HepG2 (cell line): ENCODE data around the gene RTN4. TPM values are rescaled to one million over a fixed set of nuclear protein-coding genes. Genes with fewer than 3 reads are reported as not detected.

Experiments
- ATAC-seq: fragments of 200-7000 bp; cut with Tn5 transposase; 3 replicates; pipeline ENCODE4 v1.9.1; 2020; ENCODE audit warnings: mild to moderate bottlenecking, moderate library complexity
- BruUV-seq: library from RNA; stranded (reverse); fragments of 400-500 nt; replicated peaks from 2 replicates; lab custom pipeline; 2021; lab: Mats Ljungman, UMichigan
- CTCF ChIA-PET: fragments of 300-600 bp; formaldehyde crosslinking; extraction: SDS; loops from one replicate; lab custom pipeline; 2021; ENCODE audit warnings: low total read pairs, inconsistent platforms, low intra/inter-chr PET ratio; lab: Yijun Ruan, JAX
- POLR2A ChIA-PET: fragments of 350-600 bp; sonication (Branson Sonifier 250); formaldehyde crosslinking; loops from one replicate; lab custom pipeline; 2020; ENCODE audit warnings: antibody characterized with exemption, inconsistent platforms; lab: Yijun Ruan, JAX
- DNase-seq: peaks from one replicate; pipeline ENCODE4 v3.0.0-alpha.2; 2015; ENCODE audit warnings: low spot score
- FAIRE-seq: peaks from 3 replicates; lab custom pipeline; 2011; peaks lifted over from hg19 to GRCh38; lab: Jason Lieb, UNC
- H2AFZ ChIP-seq: one replicate; pipeline ENCODE4 v1.6.1; 2011; ENCODE audit warnings: low read length, inconsistent platforms
- H3K27ac ChIP-seq: fragments of 300-600 bp; 3 replicates; pipeline ENCODE4 v1.8.0; 2011; ENCODE audit warnings: mixed run types, mild to moderate bottlenecking, mixed read lengths, low read length, inconsistent platforms; ENCODE audit not compliant: insufficient read depth; ENCODE audit errors: extremely low read length
- H3K27me3 ChIP-seq, 2 experiments: fragments of 200-600 bp in 1 of 2; 2 replicates in 1 of 2; 3 replicates in 1 of 2; pipeline versions ENCODE4 v1.6.0 to v1.8.0; 2011; ENCODE audit warnings: low read length in 2 of 2, mild to moderate bottlenecking in 2 of 2, moderate library complexity in 2 of 2, inconsistent platforms in 1 of 2; ENCODE audit not compliant: insufficient read depth in 2 of 2, control insufficient read depth in 1 of 2
- H3K36me3 ChIP-seq, 2 experiments: fragments of 200-600 bp in 1 of 2; replicated peaks in 1 of 2; 2 replicates in 1 of 2; 3 replicates in 1 of 2; pipeline versions ENCODE4 v1.5.1 to v1.8.0; 2011; ENCODE audit warnings: low read length in 2 of 2, inconsistent platforms in 1 of 2; ENCODE audit not compliant: insufficient read depth in 2 of 2, control insufficient read depth in 1 of 2
- H3K4me1 ChIP-seq: 2 replicates; pipeline ENCODE4 v1.5.1; 2012; ENCODE audit warnings: low read length, inconsistent platforms; ENCODE audit not compliant: insufficient read depth
- H3K4me2 ChIP-seq: 2 replicates; pipeline ENCODE4 v1.6.0; 2011; ENCODE audit warnings: low read depth, low read length, inconsistent platforms
- H3K4me3 ChIP-seq, 3 experiments: fragments of 200-600 bp in 1 of 3; sonication (generic), shearing (Covaris generic) in 1 of 3; replicated peaks in 1 of 3; 2 replicates each; pipeline ENCODE4 v1.5.1; 2011 to 2016; ENCODE audit warnings: low read length in 3 of 3, inconsistent platforms in 2 of 3, low read depth in 2 of 3, mild to moderate bottlenecking in 2 of 3, control low read depth in 1 of 3, mixed read lengths in 1 of 3; ENCODE audit not compliant: insufficient read depth in 1 of 3
- H3K79me2 ChIP-seq: one replicate; pipeline ENCODE4 v1.6.1; 2011; ENCODE audit warnings: low read length, inconsistent platforms; ENCODE audit not compliant: insufficient read depth
- H3K9ac ChIP-seq: 2 replicates; pipeline ENCODE4 v1.6.0; 2011; ENCODE audit warnings: mild to moderate bottlenecking, low read depth, low read length, inconsistent platforms; ENCODE audit not compliant: insufficient read depth
- H3K9me3 ChIP-seq: 2 replicates; pipeline ENCODE4 v1.5.1; 2012; ENCODE audit warnings: mild to moderate bottlenecking, low read length
- H4K20me1 ChIP-seq: 2 replicates; pipeline ENCODE4 v1.6.0; 2011; ENCODE audit warnings: inconsistent platforms, mild to moderate bottlenecking, low read length, moderate library complexity; ENCODE audit not compliant: insufficient read depth
- ARHGAP35 ChIP-seq: sonication (generic); formaldehyde crosslinking; IDR thresholded peaks from 2 replicates; pipeline ENCODE4 v1.9.0; 2022; ENCODE audit warnings: mild to moderate bottlenecking, inconsistent platforms, moderate library complexity, missing genetic modification reagents, borderline replicate concordance
- ELF3 ChIP-seq: IDR thresholded peaks from 2 replicates; pipeline ENCODE4 v1.6.1; 2016; ENCODE audit warnings: missing genetic modification reagents, missing compliant biosample characterization
- MED13 ChIP-seq: sonication (generic); formaldehyde crosslinking; IDR thresholded peaks from 2 replicates; pipeline ENCODE4 v1.5.0; 2020; ENCODE audit warnings: missing genetic modification reagents
- SMC3 ChIP-seq: IDR thresholded peaks from 2 replicates; pipeline ENCODE4 v1.6.1; 2011; ENCODE audit warnings: low read length, improper control_type of control experiment
- THYN1 ChIP-seq: sonication (generic); formaldehyde crosslinking; IDR thresholded peaks from 2 replicates; pipeline ENCODE4 v1.8.1; 2023; ENCODE audit warnings: low read depth, mild to moderate bottlenecking, moderate library complexity, missing genetic modification reagents, borderline replicate concordance
- WGBS: methylation state at CpG from one replicate; pipeline ENCODE4 v1.1.6; 2017; ENCODE audit warnings: low lambda C conversion rate; 5-methylcytosine and 5-hydroxymethylcytosine counted together
- in situ Hi-C: cut with HindIII; loops from 2 replicates; pipeline ENCODE4 v1.10.0; 2017; ENCODE audit warnings: low pct_unique_long_range_greater_than_20kb; ENCODE audit not compliant: extremely low pct_ligation_motif_present
- intact Hi-C: fragments of 100-400 bp; cut with micrococcal nuclease; formaldehyde crosslinking; loops from one replicate; pipeline ENCODE4 v1.10.0; 2022; ENCODE audit not compliant: unreplicated experiment
- polyA plus RNA-seq, 8 experiments: library from polyadenylated mRNA; depleted of rRNA in 3 of 8; stranded (reverse) in 7 of 8; unstranded in 1 of 8; fragments of >200 nt; fragmentation: Illumina TruSeq in 4 of 8; extraction: Trizol in 4 of 8; gene quantifications; 2 replicates each; pipeline versions ENCODE4 v1.2.1 to v1.2.3, GENCODE V29; 2011 to 2016; ENCODE audit warnings: low read depth in 4 of 8, missing spikeins in 1 of 8, mixed read lengths in 1 of 8; ENCODE audit not compliant: insufficient read depth in 1 of 8
- total RNA-seq, 5 experiments: library from RNA; depleted of rRNA; stranded (reverse); fragments of >200 nt; fragmentation: Illumina TruSeq; extraction: Trizol; gene quantifications; 2 replicates each; pipeline ENCODE4 v1.2.3, GENCODE V29; 2016; ENCODE audit warnings: low read depth in 1 of 5
- TF ChIP-seq, protein P1 (sequence below): sonication (generic); formaldehyde crosslinking; IDR thresholded peaks from 2 replicates; pipeline ENCODE4 v1.5.0; 2020; ENCODE audit warnings: missing genetic modification reagents
- TF ChIP-seq, protein P2 (sequence below): IDR thresholded peaks from 2 replicates; pipeline ENCODE4 v1.6.1; 2016; ENCODE audit warnings: mild to moderate bottlenecking, missing biosample characterization, missing genetic modification reagents

RTN4 gene
- total and polyA plus RNA-seq, 2 of the 13 experiments (the other 11 are each of a cell fraction or from before 2014, with no cell fraction given): 98.4 to 133 TPM

DNA sequence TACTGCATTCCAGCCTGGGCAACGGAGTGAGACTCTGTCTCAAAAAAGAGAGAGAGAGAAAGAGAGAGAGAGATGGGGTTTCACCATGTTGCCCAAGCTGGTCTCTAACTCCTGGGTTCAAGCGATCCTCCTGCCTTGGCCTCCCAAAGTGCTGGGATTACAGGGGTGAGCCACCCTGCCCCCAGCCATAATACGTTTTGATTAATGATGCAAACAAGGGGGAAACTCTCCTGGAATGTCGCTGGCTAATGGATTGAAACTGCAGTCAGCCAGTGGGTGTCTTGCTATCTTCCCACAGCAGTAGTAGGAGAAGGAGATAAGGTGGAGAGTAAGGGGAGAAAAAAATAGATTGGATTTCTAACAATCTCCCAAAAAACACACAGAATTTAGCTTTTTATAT lies 9.5 kb upstream of the RTN4 start (continued):
- TF ChIP-seq SMC3: no peak
- TF ChIP-seq, all 625 proteins: peak for 0

DNA sequence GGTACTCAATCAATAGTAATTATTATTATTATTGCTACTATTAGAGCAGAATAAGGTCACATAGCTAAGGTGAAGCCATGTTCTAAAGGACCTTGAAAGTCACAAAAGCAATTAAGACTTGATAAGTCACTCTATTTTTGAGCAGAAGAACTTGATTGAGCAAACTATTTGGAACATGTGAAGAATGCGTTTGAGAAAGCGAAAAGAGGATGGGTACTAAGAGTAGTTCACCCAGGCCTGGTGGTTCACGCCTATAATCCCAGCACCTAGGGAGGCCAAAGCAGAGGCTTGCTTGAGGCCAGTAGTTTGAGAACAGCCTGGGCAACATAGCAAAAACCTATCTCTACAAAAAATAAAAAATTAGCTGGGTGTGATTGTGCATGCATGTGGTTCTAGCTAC lies 7.2 kb upstream of the RTN4 start:
- 68% methylated on average over 3 of the region's 3 CpGs for WGBS
- Histone ChIP-seq H3K4me2 (no peak overlapping the region), H3K9me3 (no peaks in the 10 kb centered on the region), H2AFZ (no peak overlapping the region), H3K27me3 (no peaks in the 10 kb centered on the region), H4K20me1 (no peaks in the 10 kb centered on the region), H3K4me3 (no peak overlapping the region), H3K27ac (no peak overlapping the region), H3K79me2 (no peaks in the 10 kb centered on the region), H3K4me1 (peaks cover 11% of the 10 kb centered on the region), H3K36me3 (no peaks in the 10 kb centered on the region), H3K9ac (no peak overlapping the region)
- POLR2A ChIA-PET: interaction anchor here (1.1 to 1.6 kb wide), 2 partner anchors 7 to 9 kb away, joined by 3 to 4 read pairs; partner anchors contain the start of gene RTN4
- BruUV-seq: no TSS peak
- intact Hi-C loops: loop anchor here (10.0 kb wide), 1 partner anchor 177 kb away; the partner anchor contains the start of genes CLHC1 and RPS27A
- no peak for DNase-seq
- ATAC-seq: no peak
- TF ChIP-seq ARHGAP35 (CRISPR knock-in tag) (no peak), THYN1 (CRISPR knock-in tag) (no peak), MED13 (CRISPR knock-in tag) (no peak), ELF3 (CRISPR knock-in tag) (no peak)
- TF ChIP-seq, protein P1, sequence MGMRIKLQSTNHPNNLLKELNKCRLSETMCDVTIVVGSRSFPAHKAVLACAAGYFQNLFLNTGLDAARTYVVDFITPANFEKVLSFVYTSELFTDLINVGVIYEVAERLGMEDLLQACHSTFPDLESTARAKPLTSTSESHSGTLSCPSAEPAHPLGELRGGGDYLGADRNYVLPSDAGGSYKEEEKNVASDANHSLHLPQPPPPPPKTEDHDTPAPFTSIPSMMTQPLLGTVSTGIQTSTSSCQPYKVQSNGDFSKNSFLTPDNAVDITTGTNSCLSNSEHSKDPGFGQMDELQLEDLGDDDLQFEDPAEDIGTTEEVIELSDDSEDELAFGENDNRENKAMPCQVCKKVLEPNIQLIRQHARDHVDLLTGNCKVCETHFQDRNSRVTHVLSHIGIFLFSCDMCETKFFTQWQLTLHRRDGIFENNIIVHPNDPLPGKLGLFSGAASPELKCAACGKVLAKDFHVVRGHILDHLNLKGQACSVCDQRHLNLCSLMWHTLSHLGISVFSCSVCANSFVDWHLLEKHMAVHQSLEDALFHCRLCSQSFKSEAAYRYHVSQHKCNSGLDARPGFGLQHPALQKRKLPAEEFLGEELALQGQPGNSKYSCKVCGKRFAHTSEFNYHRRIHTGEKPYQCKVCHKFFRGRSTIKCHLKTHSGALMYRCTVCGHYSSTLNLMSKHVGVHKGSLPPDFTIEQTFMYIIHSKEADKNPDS (CRISPR knock-in tag): no peak
- TF ChIP-seq, protein P2, sequence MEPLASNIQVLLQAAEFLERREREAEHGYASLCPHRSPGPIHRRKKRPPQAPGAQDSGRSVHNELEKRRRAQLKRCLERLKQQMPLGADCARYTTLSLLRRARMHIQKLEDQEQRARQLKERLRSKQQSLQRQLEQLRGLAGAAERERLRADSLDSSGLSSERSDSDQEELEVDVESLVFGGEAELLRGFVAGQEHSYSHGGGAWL (CRISPR knock-in tag): no peak
- no peak for FAIRE-seq
- in situ Hi-C loops: no loop called here
- CTCF ChIA-PET: no interaction called here
